ENCODE data around the gene IGFBP5. TPM values are rescaled to one million over a fixed set of nuclear protein-coding genes. Genes with fewer than 3 reads are reported as not detected.

Gene IGFBP5
- total RNA-seq, 1 donor from 2014 or later: 415 TPM

DNA sequence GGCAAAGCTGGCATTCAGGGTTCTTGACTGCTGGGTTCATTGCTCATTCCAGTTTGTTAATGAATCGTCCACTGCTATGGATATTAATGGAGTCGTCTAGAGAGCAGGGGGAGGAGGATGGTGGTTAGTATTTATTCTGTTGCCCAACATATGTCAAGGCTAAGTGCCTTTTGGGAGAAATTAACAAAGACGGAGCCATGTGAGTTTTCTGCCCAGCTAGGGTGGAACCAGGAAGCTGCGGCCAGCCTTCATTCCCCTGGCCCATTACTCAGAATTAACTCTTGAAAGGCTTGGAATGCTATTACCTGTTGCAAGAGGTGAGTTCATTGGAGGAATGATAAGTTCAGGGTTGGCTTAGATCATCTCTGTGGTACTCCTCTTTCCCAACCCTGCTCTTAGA, 42.8 kb downstream of the IGFBP5 start:
- H3K4me3 Mint-ChIP-seq: no peak overlapping the region

DNA sequence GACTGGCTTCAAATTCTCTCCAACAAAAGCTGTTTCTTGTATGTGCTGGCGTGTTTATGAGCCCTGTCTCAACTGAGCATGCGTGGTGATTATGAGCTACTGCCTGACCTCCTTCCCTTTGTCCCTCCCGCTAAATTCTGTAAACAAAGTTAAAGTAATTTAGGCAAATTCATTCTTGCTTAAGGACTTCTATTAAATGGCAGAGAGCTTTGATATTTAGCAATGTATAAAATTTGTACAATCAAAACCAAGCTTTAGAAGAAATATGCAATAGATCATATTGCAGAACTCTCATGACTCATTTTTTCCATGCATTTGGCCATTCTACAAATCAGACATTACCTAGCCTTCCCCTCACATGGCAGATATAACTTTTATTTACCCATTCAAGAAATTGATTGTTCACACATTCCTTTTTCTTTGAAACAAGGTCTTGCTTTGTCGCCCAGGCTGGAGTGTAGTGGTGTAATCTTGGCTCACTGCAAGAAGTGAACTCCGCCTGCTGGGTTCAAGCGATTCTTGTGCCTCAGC, 43.9 kb downstream of the IGFBP5 start:
- no peaks in the 10 kb centered on the region for H3K27me3 Mint-ChIP-seq (ENCODE audit: low read depth)
- TF ChIP-seq, protein P1, sequence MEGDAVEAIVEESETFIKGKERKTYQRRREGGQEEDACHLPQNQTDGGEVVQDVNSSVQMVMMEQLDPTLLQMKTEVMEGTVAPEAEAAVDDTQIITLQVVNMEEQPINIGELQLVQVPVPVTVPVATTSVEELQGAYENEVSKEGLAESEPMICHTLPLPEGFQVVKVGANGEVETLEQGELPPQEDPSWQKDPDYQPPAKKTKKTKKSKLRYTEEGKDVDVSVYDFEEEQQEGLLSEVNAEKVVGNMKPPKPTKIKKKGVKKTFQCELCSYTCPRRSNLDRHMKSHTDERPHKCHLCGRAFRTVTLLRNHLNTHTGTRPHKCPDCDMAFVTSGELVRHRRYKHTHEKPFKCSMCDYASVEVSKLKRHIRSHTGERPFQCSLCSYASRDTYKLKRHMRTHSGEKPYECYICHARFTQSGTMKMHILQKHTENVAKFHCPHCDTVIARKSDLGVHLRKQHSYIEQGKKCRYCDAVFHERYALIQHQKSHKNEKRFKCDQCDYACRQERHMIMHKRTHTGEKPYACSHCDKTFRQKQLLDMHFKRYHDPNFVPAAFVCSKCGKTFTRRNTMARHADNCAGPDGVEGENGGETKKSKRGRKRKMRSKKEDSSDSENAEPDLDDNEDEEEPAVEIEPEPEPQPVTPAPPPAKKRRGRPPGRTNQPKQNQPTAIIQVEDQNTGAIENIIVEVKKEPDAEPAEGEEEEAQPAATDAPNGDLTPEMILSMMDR (IDR thresholded peaks at IDR 0.05; ENCODE audit: unreplicated experiment): no peak
- DNase-seq (ENCODE audit: low spot score in 2 of 2, unreplicated experiment in 2 of 2): no peak
- H3K36me3 Mint-ChIP-seq: peaks cover 15% of the 10 kb centered on the region
- H3K27ac Mint-ChIP-seq: peak overlapping the region; percentile 71
- H3K9me3 Mint-ChIP-seq: no peaks in the 10 kb centered on the region
- H3K4me3 Mint-ChIP-seq: no peak overlapping the region
- H3K4me1 Mint-ChIP-seq: peaks cover 15% of the 10 kb centered on the region

More for the DNA sequence above, 42.8 kb downstream of the IGFBP5 start:
- no peaks in the 10 kb centered on the region for H3K27me3 Mint-ChIP-seq (ENCODE audit: low read depth)
- DNase-seq (ENCODE audit: low spot score in 2 of 2, unreplicated experiment in 2 of 2): no peak
- H3K4me1 Mint-ChIP-seq: peaks cover 17% of the 10 kb centered on the region
- peaks cover 13% of the 10 kb centered on the region for H3K36me3 Mint-ChIP-seq
- TF ChIP-seq, protein P1 (IDR thresholded peaks at IDR 0.05; ENCODE audit: unreplicated experiment): no peak
- peak overlapping the region; percentile 76 for H3K27ac Mint-ChIP-seq
- no peaks in the 10 kb centered on the region for H3K9me3 Mint-ChIP-seq

DNA sequence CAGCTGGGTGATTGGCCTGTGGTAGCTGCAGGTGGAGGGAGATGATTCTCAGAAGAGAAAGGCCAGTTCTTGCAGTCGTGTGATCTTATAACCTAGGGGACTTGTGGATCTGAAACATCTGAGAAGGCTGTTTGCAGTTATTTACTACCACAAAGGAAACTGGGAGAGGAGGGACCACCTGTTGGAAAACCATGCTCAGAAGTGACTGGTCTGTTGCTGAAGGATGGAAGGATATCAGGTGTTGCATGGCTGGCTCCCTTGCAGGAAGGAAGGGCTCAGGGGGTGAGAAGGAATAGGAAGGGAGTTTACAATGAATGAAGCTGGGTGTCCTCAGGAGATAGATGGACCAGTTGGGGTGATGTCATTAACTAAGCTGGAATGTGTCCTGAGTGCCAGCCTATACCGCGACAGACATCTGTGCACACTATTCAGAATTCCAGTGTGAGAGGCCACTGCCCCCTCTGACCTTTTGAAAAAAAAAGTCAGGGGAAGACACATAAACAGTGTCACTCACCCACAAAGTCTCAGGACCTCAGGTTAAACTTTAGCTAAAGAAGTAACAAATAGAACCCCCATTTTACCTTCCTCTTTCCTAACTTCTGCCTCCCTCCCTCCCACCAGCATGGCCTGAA, 44.6 kb downstream of the IGFBP5 start:
- H3K36me3 Mint-ChIP-seq: peaks cover 22% of the 10 kb centered on the region
- TF ChIP-seq, protein P1 (IDR thresholded peaks at IDR 0.05; ENCODE audit: unreplicated experiment): no peak
- H3K27ac Mint-ChIP-seq: peak overlapping the region; percentile 71

DNA sequence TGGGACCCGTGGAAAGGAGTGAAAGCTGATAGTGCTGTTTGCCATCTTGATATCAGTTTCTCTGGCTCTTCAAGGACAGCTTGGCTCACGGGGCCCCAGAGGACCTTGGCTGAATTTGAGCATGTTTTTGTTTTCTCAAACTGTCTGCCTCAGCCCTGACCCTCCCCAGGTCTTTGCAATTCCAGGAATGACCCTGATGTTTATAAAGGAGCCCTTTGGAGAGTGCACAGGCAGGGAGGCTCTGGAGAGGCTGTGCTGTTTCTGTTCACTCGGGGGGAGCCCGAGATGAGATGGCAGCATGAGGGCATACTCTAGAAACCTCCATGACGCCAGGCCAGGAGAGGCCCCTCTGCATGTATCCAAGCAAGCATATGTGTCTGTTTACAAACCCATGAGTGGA, 45.8 kb downstream of the IGFBP5 start:
- TF ChIP-seq, protein P1 (IDR thresholded peaks at IDR 0.05; ENCODE audit: unreplicated experiment): no peak
- Mint-ChIP-seq H3K4me3 (no peak overlapping the region), H3K36me3 (peaks cover 21% of the 10 kb centered on the region), H3K27me3 (ENCODE audit: low read depth) (no peaks in the 10 kb centered on the region), H3K27ac (no peak overlapping the region), H3K4me1 (peaks cover 24% of the 10 kb centered on the region), H3K9me3 (no peaks in the 10 kb centered on the region)
- no peak for DNase-seq (ENCODE audit: low spot score in 2 of 2, unreplicated experiment in 2 of 2)

More for the DNA sequence above, 44.6 kb downstream of the IGFBP5 start:
- Mint-ChIP-seq H3K27me3 (ENCODE audit: low read depth) (no peaks in the 10 kb centered on the region), H3K4me3 (no peak overlapping the region), H3K9me3 (no peaks in the 10 kb centered on the region), H3K4me1 (peaks cover 15% of the 10 kb centered on the region)
- no peak for DNase-seq (ENCODE audit: low spot score in 2 of 2, unreplicated experiment in 2 of 2)

DNA sequence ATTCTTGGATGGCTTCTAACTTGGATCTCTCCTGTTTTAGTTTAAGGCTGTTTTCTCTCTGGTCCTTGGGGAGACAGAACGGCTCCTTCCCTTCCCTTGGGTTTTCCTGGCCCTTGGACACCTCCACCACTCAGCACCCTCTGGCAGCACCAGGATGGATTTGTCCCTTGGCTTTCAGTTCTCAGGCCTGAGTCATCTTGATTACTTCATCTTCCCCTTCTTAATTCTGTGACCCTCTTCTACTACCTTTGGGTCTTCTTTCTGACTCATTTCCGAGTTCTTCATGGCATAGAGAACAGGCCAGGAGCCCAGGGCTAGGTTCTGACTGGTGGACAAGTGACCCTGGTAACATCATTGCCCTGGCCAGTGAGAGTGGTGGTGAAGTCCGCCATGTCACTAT, 47.2 kb downstream of the IGFBP5 start:
- Mint-ChIP-seq H3K27me3 (ENCODE audit: low read depth) (no peaks in the 10 kb centered on the region), H3K4me1 (peaks cover 31% of the 10 kb centered on the region), H3K9me3 (no peaks in the 10 kb centered on the region), H3K4me3 (no peak overlapping the region), H3K27ac (no peak overlapping the region), H3K36me3 (peaks cover 25% of the 10 kb centered on the region)
- TF ChIP-seq, protein P1 (IDR thresholded peaks at IDR 0.05; ENCODE audit: unreplicated experiment): no peak
- no peak for DNase-seq (ENCODE audit: low spot score in 2 of 2, unreplicated experiment in 2 of 2)

Measured in mesothelial cell of epicardium (in vitro differentiated cells).